ENCODE results near the gene GPC5. TPM values are rescaled to one million over a fixed set of nuclear protein-coding genes. Genes with fewer than 3 reads are reported as not detected.

Gene GPC5
- total and polyA plus RNA-seq, 3 experiments from 2014 or later: 0.08 to 0.39 (median 0.13) TPM

Other genes with a start within 250 kb of the GPC5 start
- 10 to 100 TPM; 21.0 to 21.5 TPM for gene MIR17HG, start 50.9 kb upstream of the GPC5 start, total RNA-seq
- 0.26 TPM for gene MIR17HG, start 50.9 kb upstream of the GPC5 start, polyA plus RNA-seq